KG1 (cell line): Measurements from ENCODE around the gene MAGEF1.

Experiments used
- DNase-seq: peaks from one replicate; lab custom pipeline; 2025; lab: John Stamatoyannopoulos, UW

Gene MAGEF1

DNA sequence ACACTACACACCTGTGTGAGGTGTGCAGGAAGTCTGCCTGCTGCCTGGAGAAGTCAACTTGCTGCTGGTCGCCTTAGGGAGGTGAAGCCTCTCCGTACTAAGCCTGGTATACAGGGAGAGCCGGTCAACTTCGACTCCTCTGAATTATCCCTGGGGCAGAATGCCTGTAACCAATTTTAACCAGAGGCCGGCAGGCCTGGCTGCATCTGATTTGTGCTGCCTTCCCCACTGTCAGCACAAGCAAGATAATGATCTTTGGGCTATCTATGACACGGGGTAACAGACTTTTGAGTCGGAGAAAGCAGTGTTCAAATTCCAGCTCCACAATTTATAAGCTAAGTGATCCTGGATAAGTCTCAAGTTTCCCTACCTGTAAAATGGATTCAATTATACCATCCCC, 42.3 kb downstream of the MAGEF1 start:
- DNase-seq, result no peak

DNA sequence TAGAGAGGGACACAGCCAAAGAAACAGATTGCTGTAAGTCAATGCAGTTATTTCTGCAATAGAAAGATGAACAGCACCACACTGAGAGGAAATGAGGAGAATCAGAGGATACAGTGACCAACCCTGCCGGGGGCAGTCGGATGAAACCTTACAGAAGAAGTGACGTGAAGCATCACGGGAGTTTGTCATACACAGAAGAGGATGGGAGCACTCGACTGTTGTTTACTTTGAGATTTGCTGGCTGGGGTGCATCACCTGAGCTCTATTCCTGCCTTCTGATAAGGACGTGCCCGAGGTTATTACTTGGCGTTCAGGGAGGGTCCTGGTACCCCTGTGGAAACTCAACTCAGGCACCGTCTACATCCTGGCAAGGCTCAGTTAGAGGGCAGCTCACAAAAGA, 45.4 kb downstream of the MAGEF1 start:
- DNase-seq, result no peak

DNA sequence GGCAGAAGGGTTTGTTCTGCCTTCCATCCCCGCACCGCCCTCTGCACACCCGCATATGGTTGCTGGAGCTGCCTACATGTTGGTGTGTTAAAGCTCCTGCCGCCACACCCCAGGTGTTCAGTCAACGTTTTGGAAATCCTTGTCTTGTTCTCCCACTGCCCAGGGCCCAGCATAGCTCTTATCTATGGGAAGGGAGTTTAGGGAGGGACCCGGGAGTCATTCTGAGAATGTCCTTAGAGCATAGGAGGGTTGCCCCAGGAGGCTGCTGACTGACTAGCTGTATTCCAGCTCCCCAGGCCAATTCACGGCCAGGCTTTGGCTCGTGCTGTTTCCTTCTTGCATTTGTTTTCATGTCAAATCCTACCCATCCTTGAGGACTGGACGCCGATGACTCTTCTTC, 46.8 kb downstream of the MAGEF1 start:
- no peak for DNase-seq

DNA sequence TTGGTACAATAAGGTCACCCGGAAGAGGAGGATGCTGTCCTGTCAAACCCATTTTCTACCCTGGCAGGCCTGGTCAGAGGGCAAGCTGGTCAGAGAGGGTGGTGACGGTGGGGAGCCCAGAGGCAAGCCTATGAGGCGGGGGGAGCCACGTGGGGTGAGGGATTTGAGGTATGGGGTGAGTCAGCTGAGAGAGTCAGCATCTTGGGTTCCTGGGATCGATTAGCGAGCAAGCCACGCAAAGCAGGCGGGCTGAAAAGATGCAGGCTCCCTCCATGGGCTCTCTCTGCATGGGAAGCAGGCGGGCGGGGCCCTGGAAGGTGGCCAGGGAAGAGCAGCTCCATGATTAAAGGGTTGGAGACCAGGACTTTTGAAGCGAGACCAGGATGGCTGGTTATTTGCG, 48.1 kb downstream of the MAGEF1 start:
- DNase-seq, result no peak

DNA sequence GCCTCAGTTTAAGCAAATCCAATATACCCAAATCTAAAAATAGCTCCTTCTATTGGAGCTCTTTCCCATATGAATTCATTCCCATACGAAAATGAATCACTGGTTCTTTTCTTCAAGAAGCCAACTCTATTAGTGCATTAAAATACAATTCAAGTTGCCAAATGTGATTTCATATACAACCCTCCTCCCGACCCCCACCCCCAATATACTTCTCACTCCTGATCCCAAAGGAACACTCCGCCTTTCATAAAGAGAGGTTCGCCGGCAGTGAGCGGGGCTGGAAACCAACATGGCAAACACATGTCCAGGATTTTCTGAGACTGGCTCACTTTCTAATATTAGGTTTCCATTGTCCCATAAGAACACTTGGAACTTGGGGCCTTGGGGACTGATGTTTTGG, 48.5 kb downstream of the MAGEF1 start:
- no peak for DNase-seq

DNA sequence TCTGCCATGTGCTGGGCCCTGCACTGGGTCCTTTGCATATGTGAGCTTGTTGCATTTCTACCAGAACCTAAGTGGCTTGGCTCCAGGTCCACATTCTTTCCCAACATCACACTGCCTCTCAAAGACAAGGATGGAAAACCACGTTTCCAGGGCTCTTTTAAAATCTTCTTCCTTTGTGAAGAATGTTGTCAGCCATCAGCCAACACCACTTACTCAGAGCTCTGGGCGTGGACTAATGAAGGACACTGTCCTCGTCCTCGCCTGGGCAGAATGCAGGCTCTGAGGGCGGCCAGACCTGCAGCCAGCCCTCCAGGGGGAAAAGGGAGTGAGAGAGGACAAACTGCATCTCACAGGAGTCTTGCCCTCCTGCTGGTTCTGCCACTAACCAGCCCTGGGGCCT, 49.7 kb downstream of the MAGEF1 start:
- no peak for DNase-seq

DNA sequence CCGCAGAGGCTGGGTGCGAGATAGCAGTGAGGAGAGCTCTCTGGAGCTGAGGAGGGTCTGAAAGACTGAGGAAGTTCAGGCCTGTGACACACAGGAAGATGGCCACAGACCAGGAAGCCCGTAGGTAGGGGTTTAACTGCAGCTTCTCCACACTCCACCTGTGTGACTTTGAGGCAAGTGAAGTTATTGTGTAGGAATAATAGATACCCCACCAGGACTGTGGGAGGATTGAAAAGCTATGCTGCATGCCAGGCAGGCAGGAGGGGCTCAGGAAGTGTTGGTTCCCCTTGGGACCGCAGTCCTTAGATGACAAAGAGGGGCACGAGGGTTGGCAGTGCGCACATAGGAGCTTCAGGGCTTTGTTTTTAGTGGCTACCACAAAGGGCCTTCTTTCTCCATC, 50.9 kb downstream of the MAGEF1 start:
- no peak for DNase-seq
